ENCODE data around the gene C11orf58.

C11orf58 gene

GRCh38 chr11:16785520-16786128 lies 47.2 kb downstream of the C11orf58 start:
- DNase-seq (ENCODE audit: low spot score): peak; percentile 72

GRCh38 chr11:16786131-16786530 lies 47.7 kb downstream of the C11orf58 start:
- DNase-seq (ENCODE audit: low spot score): no peak

- no peak for DNase-seq (ENCODE audit: low spot score)
Observed at GRCh38 chr11:16787035-16787742, 48.7 kb downstream of the C11orf58 start.

- peak; percentile 61 for DNase-seq (ENCODE audit: low spot score)
Observed at GRCh38 chr11:16788141-16789062, 50.0 kb downstream of the C11orf58 start.

- DNase-seq (ENCODE audit: low spot score): no peak
Observed at GRCh38 chr11:16789063-16789420, 50.6 kb downstream of the C11orf58 start.

GRCh38 chr11:16789560-16790485 lies 51.4 kb downstream of the C11orf58 start:
- DNase-seq (ENCODE audit: low spot score): no peak

GRCh38 chr11:16790486-16791190 lies 52.2 kb downstream of the C11orf58 start:
- no peak for DNase-seq (ENCODE audit: low spot score)

- no peak for DNase-seq (ENCODE audit: low spot score)
Observed at GRCh38 chr11:16791191-16791961, 52.9 kb downstream of the C11orf58 start.

- no peak for DNase-seq (ENCODE audit: low spot score)
Observed at GRCh38 chr11:16792426-16792825, 54.0 kb downstream of the C11orf58 start.

GRCh38 chr11:16793009-16793408 lies 54.6 kb downstream of the C11orf58 start:
- DNase-seq (ENCODE audit: low spot score): no peak

- no peak for DNase-seq (ENCODE audit: low spot score)
Observed at GRCh38 chr11:16793511-16793910, 55.1 kb downstream of the C11orf58 start.

- DNase-seq (ENCODE audit: low spot score): no peak
Observed at GRCh38 chr11:16794047-16794818, 55.8 kb downstream of the C11orf58 start.

GRCh38 chr11:16795146-16795545 lies 56.7 kb downstream of the C11orf58 start:
- DNase-seq (ENCODE audit: low spot score): no peak

- no peak for DNase-seq (ENCODE audit: low spot score)
Observed at GRCh38 chr11:16796311-16796710, 57.9 kb downstream of the C11orf58 start.

- no peak for DNase-seq (ENCODE audit: low spot score)
Observed at GRCh38 chr11:16797776-16798175, 59.3 kb downstream of the C11orf58 start.

GRCh38 chr11:16799221-16799620 lies 60.8 kb downstream of the C11orf58 start:
- DNase-seq (ENCODE audit: low spot score): no peak

GRCh38 chr11:16799890-16800289 lies 61.4 kb downstream of the C11orf58 start:
- no peak for DNase-seq (ENCODE audit: low spot score)

- DNase-seq (ENCODE audit: low spot score): no peak
Observed at GRCh38 chr11:16800382-16800781, 61.9 kb downstream of the C11orf58 start.

GRCh38 chr11:16801288-16801980 lies 63.0 kb downstream of the C11orf58 start:
- DNase-seq (ENCODE audit: low spot score): no peak
